CD4-positive, alpha-beta T cell treated with Interleukin-17A for 1 hour (primary cell): ENCODE data around the gene LRIG1.

Source experiments
- DNase-seq: peaks from one replicate; pipeline ENCODE4 v3.0.0-alpha.2; 2020

The LRIG1 gene

DNA sequence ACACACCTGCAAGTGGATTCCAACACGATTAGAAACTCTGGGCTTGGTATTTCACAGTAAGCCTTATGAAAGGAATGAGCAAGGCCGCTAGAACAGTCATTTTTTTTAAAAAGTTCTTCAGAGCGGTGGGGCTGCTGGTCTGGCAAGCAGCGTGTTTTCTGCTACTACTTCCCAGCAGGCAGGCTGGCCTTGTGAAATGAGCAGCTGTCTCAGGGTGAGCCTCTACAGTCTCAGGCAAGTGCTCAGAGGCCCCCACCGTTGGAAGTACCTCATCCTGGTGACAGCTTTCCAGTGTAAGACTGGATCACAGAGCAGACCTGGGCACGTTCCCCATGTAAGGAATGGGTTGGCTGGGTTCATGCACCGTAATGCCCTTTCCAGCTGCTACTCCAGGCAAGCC lies 119.2 kb downstream of the LRIG1 start:
- DNase-seq, result no peak

DNA sequence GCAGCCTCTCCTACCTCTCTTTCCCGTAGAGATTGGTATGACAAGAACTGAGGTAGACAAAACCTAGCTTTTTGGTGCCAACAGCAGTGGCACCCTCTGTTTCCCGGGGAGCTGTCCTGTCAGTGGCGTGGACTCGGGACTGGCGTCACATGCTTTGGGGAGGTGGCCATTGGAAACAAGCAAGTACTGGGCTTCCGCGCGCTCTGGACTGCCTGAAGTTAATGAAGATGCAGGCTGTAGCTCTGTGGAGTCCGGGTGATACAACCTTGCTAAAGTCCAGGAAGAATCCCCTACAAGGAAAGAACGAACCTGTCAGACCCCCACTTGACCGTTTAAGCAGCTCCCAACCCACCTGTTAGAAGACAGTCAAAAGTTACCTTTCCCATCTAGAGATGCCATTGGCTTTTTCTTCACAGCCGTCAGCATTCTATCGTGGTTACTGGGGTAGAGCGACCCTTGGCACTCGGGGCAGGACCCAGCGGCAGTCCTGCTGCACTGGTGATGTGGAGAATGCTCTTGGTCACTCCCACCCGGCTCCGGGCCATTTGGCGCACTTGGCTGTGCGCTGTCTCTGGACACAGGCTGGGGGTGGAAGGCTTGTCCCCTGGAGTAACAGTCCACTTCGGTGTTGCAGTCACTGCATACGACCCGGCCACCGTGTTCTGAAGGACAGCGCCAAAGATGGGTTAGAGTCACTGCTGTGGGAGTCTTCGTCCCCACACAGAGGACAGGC lies 120.5 kb downstream of the LRIG1 start:
- DNase-seq, result no peak

- DNase-seq, result no peak
Observed at GRCh38 chr3:66379565-66379964, 121.3 kb downstream of the LRIG1 start.

DNA sequence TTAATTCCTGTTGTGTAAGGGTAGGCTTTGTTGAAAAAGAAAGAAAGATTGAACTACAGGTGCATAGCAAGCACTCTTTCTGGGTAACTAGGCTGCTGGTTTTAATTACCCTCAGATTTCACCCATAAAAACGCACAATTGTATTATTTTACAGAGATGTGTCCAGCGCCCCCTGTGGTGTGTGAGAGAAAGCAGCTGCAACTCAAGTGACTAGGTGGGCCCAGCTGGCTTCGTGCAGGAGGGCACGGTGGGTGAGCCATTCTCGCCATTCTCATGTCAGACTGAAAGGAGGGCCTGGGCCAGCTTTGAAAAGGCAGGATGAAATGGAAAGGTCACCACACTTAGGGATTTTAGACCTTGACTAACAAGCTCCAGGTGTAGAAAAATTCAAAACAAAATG lies 122.6 kb downstream of the LRIG1 start:
- peak; percentile 60 for DNase-seq

- peak; percentile 45 for DNase-seq
Observed at GRCh38 chr3:66377800-66378199, 123.0 kb downstream of the LRIG1 start.

DNA sequence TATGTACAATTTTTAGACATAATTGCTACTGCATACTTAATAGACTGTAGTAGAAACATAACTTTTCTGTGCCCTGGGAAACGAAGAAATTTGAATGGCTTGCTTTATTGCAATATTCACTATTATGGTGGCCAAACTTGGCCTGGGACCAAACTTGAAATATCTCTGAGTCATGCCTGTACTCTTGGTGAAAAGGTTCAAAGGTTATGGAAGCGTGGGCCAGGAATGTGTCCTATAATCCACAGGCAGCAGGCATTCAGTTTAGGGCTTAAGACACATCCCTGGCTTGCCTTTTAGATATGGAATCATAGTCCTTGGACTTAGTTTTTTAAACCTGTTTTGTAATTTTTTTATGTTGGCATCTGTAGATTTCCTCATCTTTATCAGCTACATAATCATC lies 124.3 kb downstream of the LRIG1 start:
- DNase-seq, result no peak

- peak; percentile 68 for DNase-seq
Observed at GRCh38 chr3:66372681-66373350, 128.0 kb downstream of the LRIG1 start.

DNA sequence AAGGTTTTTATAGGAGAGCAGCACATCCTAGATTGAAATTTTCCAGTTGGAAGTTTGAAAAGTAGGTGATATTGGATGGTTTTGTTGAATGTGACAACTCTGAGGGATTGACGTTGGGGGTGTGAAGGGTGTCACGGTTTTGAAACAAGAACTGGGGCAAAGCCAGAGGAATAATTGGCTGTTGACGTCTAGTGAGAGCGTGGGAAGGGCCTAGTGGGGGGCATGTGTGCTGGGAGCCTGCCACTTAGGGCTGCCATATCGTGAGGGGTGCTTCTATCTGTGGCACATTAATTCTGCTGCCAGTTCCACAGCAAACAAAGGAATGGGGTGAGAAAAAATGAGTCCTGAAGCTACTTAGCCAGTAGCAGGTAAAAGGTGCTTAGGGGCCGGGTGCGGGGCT lies 129.4 kb downstream of the LRIG1 start:
- DNase-seq, result no peak

- DNase-seq, result no peak
Observed at GRCh38 chr3:66370179-66370578, 130.6 kb downstream of the LRIG1 start.

DNA sequence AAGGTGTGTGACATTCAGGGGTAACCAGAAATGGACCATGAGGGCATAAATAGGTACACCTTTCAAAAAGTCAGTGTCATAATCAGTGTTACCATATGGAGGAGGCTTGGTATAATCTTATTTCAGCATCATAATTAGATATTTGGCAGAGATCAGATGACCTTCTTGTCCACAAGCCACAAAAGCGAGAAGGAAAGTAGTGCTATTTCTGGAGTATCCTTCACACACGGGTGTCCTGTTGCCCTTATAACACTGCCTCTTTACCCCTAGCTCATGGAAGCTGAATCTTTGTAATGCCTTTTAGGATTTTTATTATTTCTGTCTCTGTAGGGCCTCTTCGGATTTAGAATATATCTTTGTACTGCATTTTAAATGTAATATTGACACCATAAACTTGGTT lies 132.8 kb downstream of the LRIG1 start:
- DNase-seq, result no peak

DNA sequence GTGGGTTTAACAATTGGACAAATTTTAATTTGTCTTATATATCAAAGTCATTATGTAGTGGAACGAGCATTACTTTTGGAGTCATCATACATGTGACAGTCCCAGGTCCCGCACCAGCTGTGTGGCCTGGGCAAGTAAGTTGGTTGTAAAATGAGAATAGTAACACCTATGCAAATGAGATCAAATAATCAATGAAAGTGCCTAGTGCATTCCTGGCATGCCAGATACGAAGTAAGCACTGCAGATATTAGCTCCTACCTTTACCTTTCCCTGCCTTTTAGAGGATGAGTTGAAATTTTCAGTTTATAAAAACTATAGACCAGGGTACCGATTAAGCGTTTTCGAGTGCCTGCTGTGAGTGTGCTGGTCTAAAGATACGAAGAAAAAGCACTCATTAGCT lies 134.1 kb downstream of the LRIG1 start:
- no peak for DNase-seq

DNA sequence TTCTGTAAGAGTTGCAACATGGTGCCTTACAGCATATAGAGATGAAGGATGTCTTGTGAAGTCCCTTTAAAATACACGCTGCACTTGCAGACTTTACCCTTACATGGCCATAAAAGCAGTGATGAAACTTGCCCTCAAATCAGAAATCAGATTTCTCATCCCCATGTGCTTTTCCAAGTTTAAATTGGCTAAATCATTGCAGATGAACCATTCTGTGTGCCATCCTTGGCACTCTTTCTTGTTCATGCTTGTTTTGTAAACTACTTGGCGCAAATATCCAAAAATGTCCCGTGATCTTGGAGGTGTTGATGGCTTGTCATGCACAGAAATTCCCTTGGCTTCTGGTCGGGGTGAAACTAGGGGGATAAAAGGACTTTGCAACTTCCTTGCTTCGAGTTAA lies 135.7 kb downstream of the LRIG1 start:
- DNase-seq, result no peak

DNA sequence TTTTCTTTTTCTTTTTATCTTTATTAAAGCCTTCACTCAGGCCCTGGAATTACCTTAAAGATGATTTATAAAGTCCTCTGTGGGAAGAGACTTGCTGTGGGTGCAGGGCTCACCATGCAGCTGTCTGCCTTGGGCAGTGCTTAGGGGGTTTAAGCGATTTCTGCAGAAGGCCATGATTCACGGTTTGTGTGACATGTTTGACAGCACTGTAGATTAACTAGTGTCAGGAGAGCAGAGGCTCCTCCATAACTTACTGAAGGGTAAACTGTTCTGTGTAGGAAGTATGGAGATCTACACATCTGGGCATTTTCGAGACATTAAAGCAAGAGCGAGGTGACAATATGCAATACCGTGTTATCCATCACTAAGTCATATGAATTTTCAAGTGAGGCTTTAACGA lies 137.7 kb downstream of the LRIG1 start:
- no peak for DNase-seq

GRCh38 chr3:66362541-66362941 lies 138.3 kb downstream of the LRIG1 start:
- DNase-seq, result no peak

GRCh38 chr3:66361356-66361755 lies 139.5 kb downstream of the LRIG1 start:
- no peak for DNase-seq

DNA sequence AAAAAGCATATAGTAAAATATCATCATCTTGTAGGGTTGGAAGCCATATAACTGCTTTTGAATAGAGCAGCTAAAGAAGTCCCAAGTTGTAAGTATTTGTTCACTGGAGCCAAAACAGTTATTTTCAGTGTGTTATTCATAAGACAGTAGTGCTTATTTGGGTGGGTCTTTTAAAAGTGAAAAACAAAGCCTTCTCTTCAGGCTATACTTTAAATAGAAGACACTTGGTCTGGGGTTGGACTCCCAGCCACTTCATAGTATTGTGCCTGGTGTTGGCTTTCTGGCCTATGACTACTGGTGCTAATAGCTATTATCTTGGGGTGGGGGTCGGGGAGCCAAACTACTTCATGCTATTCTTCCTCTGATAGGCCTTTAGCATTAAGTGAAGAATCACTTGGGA lies 144.8 kb downstream of the LRIG1 start:
- DNase-seq, result no peak

DNA sequence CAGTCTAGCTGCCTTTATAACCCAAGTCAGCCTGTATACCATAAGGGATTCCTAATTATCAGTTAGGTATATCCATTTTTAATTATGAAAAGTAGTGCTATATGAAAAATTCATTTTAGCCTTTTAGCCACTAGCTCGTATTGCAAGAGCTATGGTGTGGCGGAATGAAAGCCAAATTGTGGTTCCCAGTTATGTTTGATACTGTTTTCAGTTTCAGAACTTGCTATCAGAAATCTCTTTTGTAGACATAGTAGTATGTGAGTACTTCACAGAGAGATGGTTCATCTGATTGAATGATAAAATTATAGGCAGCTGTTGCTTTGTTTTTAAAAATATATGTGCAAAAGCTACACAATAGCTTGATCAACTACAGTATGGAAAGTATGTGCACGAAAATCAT lies 145.4 kb downstream of the LRIG1 start:
- DNase-seq, result no peak

DNA sequence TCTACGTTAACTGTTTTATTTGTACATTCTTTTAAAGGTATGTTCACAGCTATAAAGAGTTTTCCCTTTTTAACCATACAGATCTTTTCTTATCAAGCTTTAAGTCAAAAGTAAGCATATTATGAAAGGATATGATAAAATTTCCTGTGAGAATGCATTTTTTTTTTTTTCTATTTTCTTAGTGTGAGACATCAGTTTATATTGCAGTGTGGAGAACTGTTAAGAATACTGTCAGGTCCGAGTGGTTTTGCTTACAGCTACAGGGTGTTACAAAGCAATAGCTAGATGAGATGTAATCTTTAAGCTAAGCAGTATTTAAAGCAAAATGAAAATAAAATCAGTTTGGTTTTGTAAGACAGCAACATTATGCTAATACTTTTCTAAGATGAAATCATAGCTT lies 146.8 kb downstream of the LRIG1 start:
- DNase-seq, result peak; percentile 27

DNA sequence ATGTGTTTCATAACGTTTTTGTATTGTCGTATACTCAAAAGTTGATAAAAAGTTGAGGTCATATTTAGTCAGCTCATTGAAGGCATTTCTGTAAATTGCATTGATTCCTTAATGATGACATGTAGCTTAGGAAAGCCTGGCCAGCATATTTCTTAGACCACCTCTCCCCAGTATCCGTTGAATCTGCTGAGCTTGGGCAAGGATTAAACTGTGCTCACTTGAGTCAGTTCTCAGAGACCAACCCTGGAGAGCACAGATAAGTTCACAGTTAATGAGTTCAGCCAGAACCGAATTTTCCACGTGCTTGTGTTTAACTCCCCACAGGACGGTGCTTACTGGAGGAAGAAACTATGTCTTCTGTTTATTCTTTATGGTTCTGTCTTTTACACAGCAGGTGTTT lies 147.3 kb downstream of the LRIG1 start:
- no peak for DNase-seq

- no peak for DNase-seq
Observed at GRCh38 chr3:66353039-66353438, 147.8 kb downstream of the LRIG1 start.

DNA sequence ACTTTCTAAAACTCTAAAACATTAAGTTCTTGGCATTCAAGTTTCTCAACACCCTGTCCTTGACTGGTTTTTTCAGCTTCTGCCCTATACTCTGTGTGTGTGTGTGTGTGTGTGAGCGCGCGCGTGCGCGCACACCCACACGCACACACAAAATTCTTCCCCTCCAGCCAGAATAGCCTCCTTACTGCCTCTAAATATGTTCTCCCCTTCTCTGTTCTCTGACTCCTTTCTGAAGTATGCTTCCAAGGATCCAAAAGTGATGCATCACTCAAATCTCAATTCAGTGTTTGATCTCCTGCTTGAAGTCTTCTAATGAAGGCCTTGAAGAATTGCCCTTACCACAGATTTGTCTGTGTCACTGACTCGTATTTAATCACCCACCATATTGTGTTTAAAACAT lies 150.2 kb downstream of the LRIG1 start:
- no peak for DNase-seq

GRCh38 chr3:66348704-66349103 lies 152.1 kb downstream of the LRIG1 start:
- no peak for DNase-seq

DNA sequence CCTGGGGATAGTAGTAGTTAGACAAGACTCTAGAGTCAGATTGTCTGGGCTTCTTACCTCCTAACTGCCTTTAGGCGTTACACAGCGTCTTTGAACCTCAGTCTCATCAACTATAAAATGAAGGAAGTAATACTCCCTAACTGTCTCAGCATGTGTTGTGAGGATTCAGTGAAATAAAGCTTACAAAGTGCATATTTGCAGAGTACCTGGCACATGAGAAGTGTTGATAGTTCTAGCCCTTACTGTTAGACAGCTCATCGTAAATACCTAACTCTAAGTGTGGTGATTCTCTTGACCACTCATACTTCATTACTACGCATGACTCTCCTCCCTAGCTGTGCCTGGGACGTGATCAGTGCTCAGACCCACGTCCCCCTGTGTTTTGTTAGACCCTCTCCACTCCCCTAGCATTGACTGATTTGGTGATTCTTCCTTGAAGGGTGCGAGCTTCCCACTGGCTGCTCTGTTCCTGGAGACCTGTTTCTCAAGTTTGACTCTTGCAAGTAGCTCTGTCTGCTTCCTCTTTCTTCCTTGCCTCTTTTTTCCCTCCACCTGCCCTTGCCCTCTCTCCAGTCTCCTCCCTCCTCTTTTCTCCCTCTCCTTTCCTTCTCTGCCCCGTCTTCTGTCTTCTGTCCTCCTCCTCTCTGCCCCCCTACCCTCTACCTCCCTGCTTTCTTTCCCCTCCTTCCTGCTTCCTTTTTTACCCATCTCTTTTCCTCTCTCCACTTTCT lies 155.8 kb downstream of the LRIG1 start:
- no peak for DNase-seq

GRCh38 chr3:66344391-66344811 lies 156.4 kb downstream of the LRIG1 start:
- DNase-seq, result no peak
